GM21367 (cell line): ENCODE results near the gene KIAA0930.
A peak's percentile ranks its signal among the peaks of the same experiment; 100 is the strongest.
"Not testable (repeated sequence)": the region's sequence is repeated elsewhere in the genome, so short reads cannot be mapped to it uniquely, and the experiment has no call there.

Experiments
- ATAC-seq: cut with Tn5 transposase; IDR thresholded peaks from one replicate; pipeline ENCODE4 v1.9.1; 2021; ENCODE audit not compliant: unreplicated experiment

The KIAA0930 gene

GRCh38 chr22:45240810-45241631, at the start of gene KIAA0930:
KIAA0930 (minus strand) TSS chr22:45240894; CDS start chr22:45240703, 191 bp downstream.
- peak; percentile 43 for ATAC-seq

- no peak for ATAC-seq
Measured at GRCh38 chr22:45286854-45287551, 46.3 kb upstream of the KIAA0930 start.

GRCh38 chr22:45285263-45286058, 44.8 kb upstream of the KIAA0930 start:
- ATAC-seq: no peak

DNA sequence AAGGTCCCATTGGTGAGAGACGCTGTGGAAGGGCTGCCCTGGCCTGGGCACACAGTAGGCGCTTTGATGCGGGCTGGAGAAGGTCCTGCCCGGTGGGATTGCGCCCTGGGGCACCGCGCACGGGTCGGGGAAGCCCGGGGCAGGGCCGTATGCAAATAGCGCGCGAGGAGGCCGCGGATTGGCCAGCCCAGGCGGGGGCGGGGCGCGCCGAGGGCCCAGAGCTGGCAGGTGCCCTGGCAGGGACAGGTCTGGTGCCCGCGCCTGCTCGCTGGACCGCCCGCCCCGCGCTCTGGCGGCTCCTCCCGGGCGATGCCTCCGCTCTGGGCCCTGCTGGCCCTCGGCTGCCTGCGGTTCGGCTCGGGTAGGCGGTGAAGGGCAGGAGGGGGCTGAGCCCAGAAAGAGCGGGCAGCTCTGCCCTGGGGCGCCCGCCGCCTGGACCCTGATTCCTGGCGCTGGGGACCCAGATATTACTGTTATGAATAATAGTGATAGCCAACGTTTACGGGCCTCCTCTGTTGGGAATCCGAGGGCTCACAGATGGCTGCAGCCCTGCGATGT, 44.1 kb upstream of the KIAA0930 start, which contains the start of gene UPK3A:
Gene UPK3A, plus strand, starts transcription at position 245 of the 558 bp plus-strand sequence. Its CDS starts 65 bp downstream, at position 310.
- no peak for ATAC-seq

GRCh38 chr22:45281010-45281409, 40.3 kb upstream of the KIAA0930 start:
- ATAC-seq: no peak

DNA sequence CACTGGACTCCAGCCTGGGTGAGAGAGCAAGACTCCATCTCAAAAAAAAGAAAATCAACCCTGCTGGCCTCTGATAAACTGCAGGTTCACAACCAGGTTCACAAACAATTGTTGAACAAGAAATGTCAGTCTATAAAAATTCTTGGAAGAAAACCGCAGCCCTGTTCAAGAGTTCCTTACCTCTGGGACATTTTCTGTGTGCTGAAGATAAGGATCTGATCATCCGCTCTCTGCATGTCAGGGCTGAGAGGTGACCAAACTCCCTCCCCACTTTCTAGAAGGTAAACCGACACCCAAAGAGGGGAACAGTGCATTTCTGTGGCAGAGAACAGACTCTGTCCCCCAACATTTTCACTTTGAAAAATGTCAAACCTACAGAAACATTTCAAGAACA, 39.9 kb upstream of the KIAA0930 start:
- no peak for ATAC-seq

DNA sequence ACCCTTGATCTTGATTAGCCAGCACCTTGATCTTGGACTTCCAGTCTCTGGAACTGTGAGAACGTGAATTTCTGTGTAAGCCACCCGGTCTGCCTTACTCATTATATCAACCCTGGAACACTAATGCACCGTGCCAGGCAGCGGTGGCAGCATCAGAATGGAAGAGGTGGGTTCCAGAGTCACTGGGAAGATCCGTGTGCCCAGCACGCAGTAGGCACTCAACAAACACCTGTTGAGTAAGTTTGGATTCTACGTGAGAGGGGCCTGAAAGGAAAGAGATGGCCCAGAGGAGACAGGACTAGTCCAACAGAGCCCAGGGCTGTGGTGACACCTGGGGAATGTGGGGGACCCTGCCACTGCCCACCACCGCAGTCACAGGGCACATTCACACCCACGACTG, 37.4 kb upstream of the KIAA0930 start:
- no peak for ATAC-seq

DNA sequence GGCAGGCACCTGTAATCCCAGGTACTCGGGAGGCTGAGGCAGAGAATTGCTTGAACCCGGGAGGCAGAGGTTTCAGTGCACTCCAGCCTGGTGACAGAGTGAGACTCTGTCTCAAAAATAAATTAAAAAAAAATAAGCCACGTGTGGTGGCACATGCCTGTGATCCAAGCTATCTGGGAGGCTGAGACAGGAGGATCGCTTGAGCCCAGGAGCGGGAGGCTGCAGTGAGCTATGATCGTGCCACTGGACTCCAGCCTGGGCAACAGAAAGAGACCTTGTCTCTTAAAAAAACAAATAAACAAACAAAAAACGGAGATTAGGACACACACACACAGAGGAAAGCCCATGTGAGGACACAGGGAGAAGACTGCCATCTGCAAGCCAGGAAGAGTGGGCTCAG, 37.0 kb upstream of the KIAA0930 start:
- not testable (repeated sequence) for ATAC-seq

- no peak for ATAC-seq
Measured at GRCh38 chr22:45276507-45277105, 35.9 kb upstream of the KIAA0930 start.

DNA sequence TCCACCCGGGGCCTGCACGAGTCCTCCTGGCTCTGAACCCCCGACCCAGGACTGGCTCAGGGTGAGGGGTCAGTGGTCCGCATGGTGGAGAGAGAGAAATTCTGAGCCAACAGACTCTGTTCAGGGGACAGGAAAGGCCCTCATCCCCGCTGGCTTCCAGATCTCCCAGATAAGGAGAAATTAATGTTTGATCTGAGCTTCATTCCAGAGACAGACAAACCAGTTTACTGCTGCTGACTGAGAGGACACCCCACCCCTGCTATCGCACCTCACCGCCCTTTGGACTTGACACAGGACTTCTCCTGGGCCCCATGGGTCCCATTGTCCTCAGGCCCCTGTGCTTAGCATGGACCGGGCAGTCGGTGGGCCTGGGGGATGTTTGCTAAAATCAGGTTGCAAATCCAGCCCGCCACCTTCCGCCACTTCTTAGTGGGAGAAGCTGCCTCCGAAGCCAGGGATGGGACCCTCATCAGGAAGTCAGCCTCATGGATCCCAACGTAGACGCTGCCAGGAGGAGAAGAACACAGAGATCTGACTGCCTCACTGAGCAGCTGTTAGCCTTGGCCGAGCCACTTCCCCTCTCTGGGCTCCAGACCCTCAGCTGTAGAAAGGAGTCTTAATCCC, 32.9 kb upstream of the KIAA0930 start:
- no peak for ATAC-seq

- no peak for ATAC-seq
Measured at GRCh38 chr22:45272498-45272897, 31.8 kb upstream of the KIAA0930 start.

DNA sequence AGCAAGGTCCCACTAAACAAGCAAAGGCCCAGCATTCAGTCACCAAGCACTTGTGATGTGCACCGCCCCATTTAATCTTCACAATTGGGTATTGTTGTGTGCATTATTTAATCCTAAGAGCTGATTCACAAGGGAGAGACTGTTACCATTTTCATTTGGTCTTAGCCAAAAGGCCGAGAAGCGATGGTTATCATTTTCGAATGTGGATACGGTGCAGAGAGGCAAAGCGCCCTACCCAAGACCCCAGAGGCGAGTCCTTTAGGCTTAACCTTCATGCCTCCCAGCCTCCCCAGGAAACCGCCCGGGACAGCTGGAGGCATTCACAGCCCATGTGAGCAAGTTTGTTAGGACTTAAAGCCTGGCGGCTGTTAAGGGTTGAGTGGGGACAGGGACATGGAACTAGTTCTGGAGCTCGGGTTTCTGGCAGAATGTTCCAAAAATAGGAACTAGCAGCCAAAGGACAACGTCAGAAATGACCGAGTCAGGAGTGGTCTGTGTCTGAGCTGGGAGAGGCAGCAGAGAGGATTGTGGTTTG, 31.0 kb upstream of the KIAA0930 start:
- ATAC-seq: no peak

DNA sequence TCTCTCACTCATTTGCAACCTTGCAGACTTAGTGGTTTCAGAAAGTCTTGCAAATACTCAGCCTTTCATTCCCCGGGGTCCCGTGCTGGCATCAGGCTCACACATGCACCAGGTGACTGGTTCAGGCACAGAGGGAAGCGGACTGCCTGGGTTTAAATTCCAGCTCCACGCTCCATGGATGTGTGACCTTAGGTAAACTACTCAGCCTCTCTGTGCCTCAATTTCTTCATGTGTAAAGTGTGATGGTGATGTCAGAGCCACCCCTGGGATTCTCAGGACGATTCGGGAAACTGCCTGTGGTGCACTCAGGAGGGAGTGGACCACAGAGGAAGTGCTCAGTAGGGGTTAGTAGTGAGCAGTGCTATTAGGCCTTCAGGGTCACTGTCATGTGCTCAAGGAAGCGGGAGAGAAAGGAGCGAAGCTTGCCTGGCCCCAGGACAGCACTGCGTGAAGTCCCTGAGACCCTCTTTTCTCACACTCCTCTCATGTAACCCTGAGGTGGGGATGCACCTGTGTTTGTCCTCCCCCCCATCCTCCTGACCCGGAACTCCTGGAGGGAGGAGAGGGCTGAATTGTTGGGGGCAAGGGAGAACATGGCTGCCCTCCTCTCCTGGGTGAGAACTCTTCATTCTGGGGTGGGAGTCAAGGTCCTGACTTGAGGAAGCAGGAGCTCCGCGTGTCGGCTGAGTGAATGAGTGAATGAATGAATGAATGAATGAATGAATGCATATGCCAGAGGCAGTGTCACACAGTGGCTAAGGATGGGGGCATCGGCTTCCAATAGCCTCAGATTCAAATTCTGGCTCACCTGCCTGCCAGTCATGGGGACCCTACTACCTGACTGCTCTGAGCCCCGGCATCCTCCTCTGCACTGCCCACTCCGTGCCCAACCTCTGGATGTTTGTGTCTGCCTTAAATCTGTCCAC, 29.7 kb upstream of the KIAA0930 start:
- no peak for ATAC-seq

DNA sequence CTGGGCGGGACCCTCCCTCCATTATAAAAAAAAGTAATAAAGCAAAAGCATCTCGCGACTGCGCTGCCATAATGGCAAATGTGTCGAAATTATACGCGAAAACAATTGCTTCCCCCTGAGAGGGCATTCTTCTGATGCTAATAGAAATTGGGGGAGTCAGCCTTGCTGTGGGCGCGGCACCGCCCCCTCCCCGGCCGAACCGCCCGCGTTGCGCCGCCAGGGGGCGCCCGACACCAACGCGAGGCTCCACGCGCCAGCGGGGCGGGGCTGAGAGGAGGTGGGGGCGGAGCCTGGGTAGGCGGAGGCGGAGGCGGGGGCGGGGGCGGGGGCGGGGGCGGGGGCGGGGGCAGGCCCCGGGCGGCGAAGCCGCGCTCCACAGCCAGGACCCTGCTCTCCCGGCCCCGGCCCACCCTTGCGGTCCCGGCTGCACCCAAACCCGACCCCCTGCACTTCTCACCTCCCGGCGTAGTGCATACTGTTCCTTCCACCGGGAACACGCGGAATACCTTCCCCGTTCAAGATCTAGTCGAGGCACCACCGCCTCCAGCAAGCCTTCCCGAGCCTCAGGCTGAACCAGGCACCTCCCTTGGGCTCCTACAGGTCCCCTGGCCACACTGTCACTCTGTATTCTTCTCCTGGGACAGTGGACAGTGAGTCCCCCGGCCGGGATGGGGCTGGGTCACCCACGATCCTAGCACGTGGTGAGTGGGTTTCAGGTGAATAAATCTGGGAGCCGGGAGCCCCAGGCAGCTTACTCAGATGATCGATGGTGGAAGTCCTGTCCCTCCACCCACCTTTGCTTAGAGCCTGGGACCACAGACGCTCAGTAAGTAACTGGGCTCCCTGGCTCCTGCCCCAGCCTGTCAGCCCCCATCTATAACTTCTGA, 28.5 kb upstream of the KIAA0930 start:
- ATAC-seq: no peak

DNA sequence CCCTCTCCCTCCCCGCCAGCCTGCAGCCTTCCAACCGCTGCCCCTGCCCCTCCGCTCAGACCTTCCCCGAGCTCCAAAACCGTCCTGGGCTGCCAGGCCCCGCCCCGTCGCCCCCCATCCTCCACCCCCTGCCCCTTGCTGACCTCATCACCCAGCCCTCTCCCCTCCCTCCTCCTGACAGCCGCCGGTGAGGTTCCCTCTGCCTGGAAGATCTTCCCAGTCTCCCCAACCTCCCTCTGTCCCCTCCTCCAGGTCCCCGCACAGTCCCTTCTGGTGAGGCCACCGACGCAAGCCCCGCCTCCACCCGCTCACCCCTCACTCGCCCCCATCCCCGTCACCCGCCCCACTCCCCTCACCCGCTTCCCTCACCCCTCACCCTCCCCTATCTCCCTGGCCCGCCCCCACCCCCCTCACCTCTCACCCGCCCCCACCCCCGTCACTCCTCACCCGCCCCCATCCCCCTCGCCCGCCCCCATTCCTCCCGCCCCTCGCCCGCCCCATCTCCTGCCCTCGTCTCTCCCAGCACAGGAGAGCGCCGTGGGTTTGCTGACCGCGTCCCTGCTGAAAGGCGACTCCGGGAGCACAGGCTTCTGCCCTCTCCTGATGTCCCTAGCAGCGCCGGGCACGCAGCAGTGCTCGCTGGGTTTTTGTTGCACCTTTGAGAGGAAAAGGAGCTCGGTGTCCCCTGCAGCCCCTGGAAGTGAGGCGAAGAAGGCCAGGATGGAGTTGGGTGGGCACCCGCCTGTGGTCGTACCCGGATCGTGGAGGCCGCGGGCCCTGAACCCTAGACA, 27.7 kb upstream of the KIAA0930 start:
- ATAC-seq: no peak

GRCh38 chr22:45265535-45265934, 24.8 kb upstream of the KIAA0930 start:
- ATAC-seq: no peak
